A549 (cell line): ENCODE results near the gene MINPP1. TPM values are rescaled to one million over a fixed set of nuclear protein-coding genes. Genes with fewer than 3 reads are reported as not detected.
A peak's percentile ranks its signal among the peaks of the same experiment; 100 is the strongest.

Source experiments
- ATAC-seq, 2 experiments: fragments of 200-7000 bp in 1 of 2; fragments of >200 bp in 1 of 2; cut with Nextera tagmentation in 1 of 2; cut with Tn5 transposase in 1 of 2; 3 replicates each; pipeline versions ENCODE4 v1.8.0 to v1.9.1; 2018 to 2020; ENCODE audit warnings: mild to moderate bottlenecking in 1 of 2, moderate library complexity in 1 of 2
- CTCF ChIA-PET: fragments of 300-600 bp; sonication (Branson Sonifier 250); formaldehyde crosslinking; extraction: SDS; loops from one replicate; lab custom pipeline; 2021; ENCODE audit warnings: antibody characterized with exemption, inconsistent platforms; lab: Yijun Ruan, JAX
- POLR2A ChIA-PET: fragments of 350-600 bp; formaldehyde crosslinking; extraction: SDS; loops from one replicate; lab custom pipeline; 2021; ENCODE audit warnings: antibody characterized with exemption, inconsistent platforms; lab: Yijun Ruan, JAX
- DNase-seq, 2 experiments: peaks; one replicate each; pipeline versions ENCODE4 v3.0.0 to v3.0.0-alpha.2; 2011 to 2016; ENCODE audit warnings: low read depth in 1 of 2, low spot score in 1 of 2
- FAIRE-seq: peaks from 2 replicates; lab custom pipeline; 2011; peaks lifted over from hg19 to GRCh38; lab: Jason Lieb, UNC
- H3K27ac ChIP-seq, 2 experiments: fragments of >200 bp; sonication (Bioruptor Twin); formaldehyde crosslinking; 3 replicates each; pipeline ENCODE4 v1.5.1; 2016 to 2017
- H3K4me1 ChIP-seq: fragments of >200 bp; sonication (Bioruptor Twin); formaldehyde crosslinking; 3 replicates; pipeline ENCODE4 v1.6.1; 2016
- H3K4me2 ChIP-seq: fragments of >200 bp; sonication (Bioruptor Twin); formaldehyde crosslinking; 3 replicates; pipeline ENCODE4 v1.6.1; 2016
- H3K4me3 ChIP-seq: fragments of >200 bp; sonication (Bioruptor Twin); formaldehyde crosslinking; 3 replicates; pipeline ENCODE4 v1.5.1; 2016
- H3K9me3 ChIP-seq: fragments of >200 bp; sonication (Bioruptor Twin); formaldehyde crosslinking; 3 replicates; pipeline ENCODE4 v1.6.1; 2016
- BHLHE40 ChIP-seq: IDR thresholded peaks from 2 replicates; pipeline ENCODE4 v1.6.1; 2012; ENCODE audit warnings: low read depth, low read length, inconsistent platforms
- CBX8 ChIP-seq: fragments of 200-600 bp; sonication (generic); IDR thresholded peaks from 2 replicates; pipeline ENCODE4 v1.6.1; 2016
- CEBPB ChIP-seq, 2 experiments: fragments of >200 bp in 1 of 2; sonication (Bioruptor Twin) in 1 of 2; formaldehyde crosslinking in 1 of 2; IDR thresholded peaks; 2 replicates each; pipeline ENCODE4 v1.6.1; 2012 to 2016
- CHD2 ChIP-seq: fragments of 150-350 bp; IDR thresholded peaks from 2 replicates; pipeline ENCODE4 v1.6.1; 2014; ENCODE audit warnings: low read length; ENCODE audit not compliant: partially characterized antibody
- CHD4 ChIP-seq: fragments of 200-600 bp; sonication (generic); IDR thresholded peaks from 2 replicates; pipeline ENCODE4 v1.6.1; 2016; ENCODE audit warnings: antibody characterized with exemption, mild to moderate bottlenecking, borderline replicate concordance
- EHF ChIP-seq: fragments of 250-450 bp; sonication (Bioruptor Pico); IDR thresholded peaks from 2 replicates; pipeline ENCODE4 v1.5.0; 2020; ENCODE audit warnings: mild to moderate bottlenecking
- FOSL2 ChIP-seq, 2 experiments: fragments of 450-650 bp in 1 of 2; fragments of >200 bp in 1 of 2; sonication (Bioruptor Twin) in 1 of 2; formaldehyde crosslinking; IDR thresholded peaks; 2 replicates each; pipeline versions ENCODE4 v1.5.0 to v1.6.1; 2016 to 2020; ENCODE audit warnings: mild to moderate bottlenecking in 1 of 2, moderate library complexity in 1 of 2
- FOXS1 ChIP-seq: fragments of 250-450 bp; sonication (Bioruptor Pico); IDR thresholded peaks from 2 replicates; pipeline ENCODE4 v1.5.0; 2020; ENCODE audit warnings: mild to moderate bottlenecking, moderate library complexity
- HOXB13 ChIP-seq: fragments of 250-450 bp; sonication (Bioruptor Pico); IDR thresholded peaks from 2 replicates; pipeline ENCODE4 v1.5.0; 2020; ENCODE audit warnings: low read depth, mild to moderate bottlenecking, moderate library complexity
- JUNB ChIP-seq: fragments of >200 bp; sonication (Bioruptor Twin); formaldehyde crosslinking; IDR thresholded peaks from 2 replicates; pipeline ENCODE4 v1.6.1; 2016
- MAFK ChIP-seq: fragments of 450-650 bp; IDR thresholded peaks from 2 replicates; pipeline ENCODE4 v1.6.1; 2014; ENCODE audit not compliant: partially characterized antibody
- NFE2L2 ChIP-seq: fragments of 150-350 bp; conservative IDR thresholded peaks from 2 replicates; pipeline ENCODE4 v1.6.1; 2014; ENCODE audit warnings: low read length
- NR3C1 ChIP-seq: fragments of >200 bp; sonication (Bioruptor Twin); formaldehyde crosslinking; IDR thresholded peaks from 3 replicates; pipeline ENCODE4 v1.6.1; 2017
- POLR2A ChIP-seq: IDR thresholded peaks from 2 replicates; pipeline ENCODE4 v1.6.1; 2012; ENCODE audit warnings: mild to moderate bottlenecking, low read length
- RAD21 ChIP-seq, 2 experiments: fragments of >200 bp in 1 of 2; sonication (Bioruptor Twin) in 1 of 2; formaldehyde crosslinking in 1 of 2; IDR thresholded peaks in 1 of 2; conservative IDR thresholded peaks in 1 of 2; 2 replicates in 1 of 2; 3 replicates in 1 of 2; pipeline ENCODE4 v1.6.1; 2012 to 2018; ENCODE audit warnings: inconsistent platforms in 1 of 2
- RARB ChIP-seq: fragments of 250-450 bp; sonication (Bioruptor Pico); IDR thresholded peaks from 2 replicates; pipeline ENCODE4 v1.8.0; 2021; ENCODE audit warnings: mild to moderate bottlenecking, moderate library complexity
- RCOR1 ChIP-seq: fragments of 150-350 bp; IDR thresholded peaks from 2 replicates; pipeline ENCODE4 v1.6.1; 2014; ENCODE audit warnings: antibody characterized with exemption, low read length, low read depth
- RFX5 ChIP-seq: fragments of 450-650 bp; IDR thresholded peaks from 2 replicates; pipeline ENCODE4 v1.7.1; 2014; ENCODE audit warnings: antibody characterized with exemption, mild to moderate bottlenecking, moderate library complexity
- SMC3 ChIP-seq: fragments of >200 bp; sonication (Bioruptor Twin); formaldehyde crosslinking; IDR thresholded peaks from 3 replicates; pipeline ENCODE4 v1.6.1; 2018; ENCODE audit warnings: inconsistent platforms
- TP53 ChIP-seq: fragments of 250-450 bp; sonication (Bioruptor Pico); IDR thresholded peaks from 2 replicates; pipeline ENCODE4 v1.5.0; 2021; ENCODE audit warnings: mild to moderate bottlenecking, moderate library complexity
- ZC3H11A ChIP-seq: fragments of 450-650 bp; IDR thresholded peaks from 2 replicates; pipeline ENCODE4 v1.6.1; 2014; ENCODE audit warnings: antibody characterized with exemption, mild to moderate bottlenecking
- ZNF302 ChIP-seq: fragments of 250-450 bp; sonication (Bioruptor Pico); IDR thresholded peaks from 2 replicates; pipeline ENCODE4 v1.9.0; 2021; ENCODE audit warnings: inconsistent platforms, mild to moderate bottlenecking, moderate library complexity
- WGBS: methylation state at CpG from one replicate; pipeline ENCODE4 v1.1.6; 2017; ENCODE audit errors: missing lambda C conversion rate; 5-methylcytosine and 5-hydroxymethylcytosine counted together
- polyA plus RNA-seq, 4 experiments: library from polyadenylated mRNA; depleted of rRNA in 3 of 4; stranded (reverse); fragments of >200 nt; fragmentation: RNase III in 1 of 4; extraction: RNeasy Plus Mini Kit Qiagen cat#74134 plus additional on column Dnase treatment in 1 of 4; gene quantifications; 2 replicates in 3 of 4; 3 replicates in 1 of 4; pipeline ENCODE4 v1.2.3, GENCODE V29; 2011 to 2017
- TF ChIP-seq, protein P1 (sequence below): IDR thresholded peaks from 2 replicates; pipeline ENCODE4 v1.6.1; 2012; ENCODE audit warnings: low read depth, borderline replicate concordance
- TF ChIP-seq, protein P2 (sequence below): fragments of 250-450 bp; sonication (Bioruptor Pico); IDR thresholded peaks from 2 replicates; pipeline ENCODE4 v1.5.0; 2020; ENCODE audit warnings: low read depth, mild to moderate bottlenecking, moderate library complexity

Gene MINPP1
- polyA plus RNA-seq, 2 of the 4 experiments (the other 2 are of a cell fraction), result 28.4 to 31.4 TPM

DNA sequence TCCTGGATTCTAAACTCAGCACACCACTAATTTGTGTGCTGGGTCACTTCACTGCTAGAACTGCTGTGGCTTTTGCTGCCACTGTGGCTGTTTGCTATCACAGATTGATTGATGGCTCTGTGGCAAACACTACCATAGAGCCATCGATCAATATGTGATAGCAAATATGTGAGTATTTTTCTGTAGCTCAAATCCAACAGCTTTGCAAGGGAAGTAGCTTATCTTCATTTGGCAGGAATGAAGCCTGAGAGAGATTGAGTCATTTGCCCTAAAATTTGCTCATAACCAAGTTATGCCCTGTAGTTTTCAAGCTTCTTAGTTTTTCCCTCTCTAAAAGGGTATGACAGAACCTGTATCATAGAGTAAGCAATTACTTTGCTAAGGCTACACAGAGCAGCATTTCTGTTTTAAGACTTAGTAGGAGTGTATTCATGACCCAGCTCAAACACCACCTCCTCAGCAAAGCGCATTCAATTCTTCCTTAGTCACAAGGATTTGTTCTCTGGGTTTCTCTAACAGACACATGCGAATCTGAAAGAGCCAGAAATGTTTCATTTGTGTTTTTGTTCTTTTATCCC, 43.1 kb downstream of the MINPP1 start:
- no peak for FAIRE-seq
- no peak overlapping the region for H3K4me2 ChIP-seq
- POLR2A ChIA-PET, result no interaction called here
- 88% methylated on average over 3 of the region's 3 CpGs for WGBS
- DNase-seq, result no peak
- CTCF ChIA-PET, result interaction anchor here (1.3 to 1.4 kb wide), 2 partner anchors 14 to 187 kb away, joined by 3 read pairs; no protein-coding TSS in a partner anchor
- TF ChIP-seq, protein P1, sequence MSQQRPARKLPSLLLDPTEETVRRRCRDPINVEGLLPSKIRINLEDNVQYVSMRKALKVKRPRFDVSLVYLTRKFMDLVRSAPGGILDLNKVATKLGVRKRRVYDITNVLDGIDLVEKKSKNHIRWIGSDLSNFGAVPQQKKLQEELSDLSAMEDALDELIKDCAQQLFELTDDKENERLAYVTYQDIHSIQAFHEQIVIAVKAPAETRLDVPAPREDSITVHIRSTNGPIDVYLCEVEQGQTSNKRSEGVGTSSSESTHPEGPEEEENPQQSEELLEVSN, result no peak
- TF ChIP-seq TP53 (CRISPR knock-in tag), result no peak
- no peak for TF ChIP-seq CHD4
- no peak for TF ChIP-seq FOXS1 (CRISPR knock-in tag)
- TF ChIP-seq ZC3H11A, result no peak
- TF ChIP-seq POLR2A, result no peak
- no peak for TF ChIP-seq ZNF302 (CRISPR knock-in tag)
- no peak for TF ChIP-seq RFX5
- no peak for TF ChIP-seq CEBPB (IDR thresholded peaks at IDR 0.05)
- TF ChIP-seq CBX8, result no peak
- no peak for TF ChIP-seq HOXB13 (CRISPR knock-in tag)
- no peak for TF ChIP-seq BHLHE40
- no peak for TF ChIP-seq NFE2L2
- TF ChIP-seq MAFK, result no peak
- no peak for TF ChIP-seq NR3C1
- H3K27ac ChIP-seq, result 0 out of 6 replicates have a peak overlapping the region, but pooled peaks of 1 of the 2 experiments have one; percentile 1
- H3K4me3 ChIP-seq, result no peak overlapping the region
- H3K4me1 ChIP-seq, result peaks cover 26% of the 10 kb centered on the region; the same call in 2 of the 3 replicates
- H3K9me3 ChIP-seq, result no peaks in the 10 kb centered on the region
- no peak for ATAC-seq

DNA sequence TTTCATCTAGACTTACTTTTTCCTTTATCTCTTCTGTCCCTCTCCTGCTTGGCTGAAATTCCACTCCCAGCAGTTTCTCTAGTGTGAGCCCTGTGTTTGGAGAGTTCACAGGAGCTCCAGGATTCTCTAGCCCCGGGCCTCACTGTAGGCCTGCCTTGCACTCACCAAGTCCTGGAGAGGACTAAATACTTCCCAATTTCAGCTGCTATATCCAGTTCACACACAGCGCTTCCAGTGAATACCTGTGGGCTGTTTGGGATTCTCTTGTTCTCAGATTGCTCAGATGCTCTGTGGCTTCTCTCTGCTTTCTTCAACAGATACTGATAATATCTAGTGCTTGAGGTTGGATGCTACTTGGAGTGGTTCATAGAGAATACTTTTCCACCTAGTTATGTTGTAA, 46.0 kb downstream of the MINPP1 start:
- no peak for ATAC-seq
- no peak for DNase-seq
- Histone ChIP-seq H3K27ac (no peak overlapping the region), H3K4me3 (no peak overlapping the region), H3K9me3 (no peaks in the 10 kb centered on the region), H3K4me1 (peaks cover 14% of the 10 kb centered on the region; the same call in 2 of the 3 replicates), H3K4me2 (no peak overlapping the region)
- FAIRE-seq, result no peak
- 94% methylated on average over 2 of the region's 2 CpGs for WGBS
- CTCF ChIA-PET, result no interaction called here
- POLR2A ChIA-PET, result no interaction called here
- no peak for TF ChIP-seq RAD21 (conservative IDR thresholded peaks at IDR 0.05 in 1 of 2, IDR thresholded peaks at IDR 0.05 in 1 of 2)
- no peak for TF ChIP-seq FOXS1 (CRISPR knock-in tag)
- no peak for TF ChIP-seq NR3C1
- TF ChIP-seq FOSL2 (IDR thresholded peaks at IDR 0.05), result no peak
- no peak for TF ChIP-seq FOSL2 (CRISPR knock-in tag; IDR thresholded peaks at IDR 0.05)
- no peak for TF ChIP-seq RARB (CRISPR knock-in tag)
- TF ChIP-seq, protein P2, sequence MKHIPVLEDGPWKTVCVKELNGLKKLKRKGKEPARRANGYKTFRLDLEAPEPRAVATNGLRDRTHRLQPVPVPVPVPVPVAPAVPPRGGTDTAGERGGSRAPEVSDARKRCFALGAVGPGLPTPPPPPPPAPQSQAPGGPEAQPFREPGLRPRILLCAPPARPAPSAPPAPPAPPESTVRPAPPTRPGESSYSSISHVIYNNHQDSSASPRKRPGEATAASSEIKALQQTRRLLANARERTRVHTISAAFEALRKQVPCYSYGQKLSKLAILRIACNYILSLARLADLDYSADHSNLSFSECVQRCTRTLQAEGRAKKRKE (CRISPR knock-in tag), result no peak
- no peak for TF ChIP-seq RCOR1
- TF ChIP-seq, protein P1, result no peak
- no peak for TF ChIP-seq NFE2L2
- no peak for TF ChIP-seq CHD2
- no peak for TF ChIP-seq EHF (CRISPR knock-in tag)
- no peak for TF ChIP-seq JUNB
- no peak for TF ChIP-seq SMC3
